H1 (cell line): Measurements from ENCODE around the gene MORC3. TPM values are rescaled to one million over a fixed set of nuclear protein-coding genes. Genes with fewer than 3 reads are reported as not detected.

Experiments
- CTCF ChIA-PET: fragments of 300-600 bp; sonication (Branson Sonifier 250); formaldehyde crosslinking; loops from one replicate; lab custom pipeline; 2021; ENCODE audit not compliant: partially characterized antibody; lab: Charles Lee
- POLR2A ChIA-PET: fragments of 300-600 bp; sonication (Branson Sonifier 250); formaldehyde crosslinking; loops from one replicate; lab custom pipeline; 2021; ENCODE audit warnings: inconsistent platforms; ENCODE audit not compliant: partially characterized antibody; lab: Charles Lee
- DNase-seq, 2 experiments: peaks; one replicate each; pipeline versions ENCODE4 v3.0.0 to v3.0.0-alpha.2; 2010 to 2022; ENCODE audit warnings: low spot score in 2 of 2, low read depth in 1 of 2, mixed read lengths in 1 of 2
- FAIRE-seq: peaks from 2 replicates; lab custom pipeline; 2011; peaks lifted over from hg19 to GRCh38; lab: Jason Lieb, UNC
- H2AFZ ChIP-seq: 2 replicates; pipeline ENCODE4 v1.8.1; 2012; ENCODE audit warnings: low read length, inconsistent platforms
- H2AK5ac ChIP-seq: 2 replicates; pipeline ENCODE4 v1.6.1; 2013; ENCODE audit warnings: low read depth, low read length
- H2BK120ac ChIP-seq: replicated peaks from 2 replicates; pipeline ENCODE3; 2013; ENCODE audit warnings: low read depth, low read length, inconsistent platforms
- H2BK12ac ChIP-seq: 2 replicates; pipeline ENCODE4 v1.6.1; 2013; ENCODE audit warnings: low read depth, low read length
- H2BK15ac ChIP-seq: 2 replicates; pipeline ENCODE4 v1.6.1; 2013; ENCODE audit warnings: low read length
- H2BK20ac ChIP-seq: 2 replicates; pipeline ENCODE4 v1.6.1; 2013; ENCODE audit warnings: low read length
- H2BK5ac ChIP-seq: 2 replicates; pipeline ENCODE4 v1.6.1; 2013; ENCODE audit warnings: low read depth, low read length
- H3K14ac ChIP-seq: 2 replicates; pipeline ENCODE4 v1.6.1; 2013; ENCODE audit warnings: inconsistent platforms; ENCODE audit not compliant: insufficient read length
- H3K18ac ChIP-seq: 2 replicates; pipeline ENCODE4 v1.6.1; 2013; ENCODE audit warnings: low read length; ENCODE audit errors: extremely low read depth
- H3K23ac ChIP-seq: 2 replicates; pipeline ENCODE4 v1.6.1; 2013; ENCODE audit warnings: inconsistent platforms; ENCODE audit not compliant: insufficient read length
- H3K23me2 ChIP-seq: 2 replicates; pipeline ENCODE4 v1.6.1; 2013; ENCODE audit warnings: low read depth, low read length
- H3K27ac ChIP-seq: 2 replicates; pipeline ENCODE4 v1.6.1; 2011; ENCODE audit warnings: low read depth, low read length, inconsistent platforms
- H3K27me3 ChIP-seq, 4 experiments: replicated peaks in 1 of 4; 1 replicate in 1 of 4; 2 replicates in 3 of 4; pipeline versions ENCODE4 v1.6.1 to v1.8.1; 2011 to 2013; ENCODE audit warnings: low read length in 3 of 4, mild to moderate bottlenecking in 3 of 4, inconsistent platforms in 2 of 4, mixed read lengths in 2 of 4, moderate library complexity in 1 of 4; ENCODE audit not compliant: control insufficient read depth in 3 of 4, insufficient read depth in 3 of 4; ENCODE audit errors: extremely low read depth in 1 of 4
- H3K36me3 ChIP-seq, 4 experiments: 2 replicates each; pipeline versions ENCODE4 v1.6.1 to v1.8.1; 2011 to 2013; ENCODE audit warnings: mild to moderate bottlenecking in 4 of 4, low read length in 3 of 4, moderate library complexity in 2 of 4, control low read depth in 1 of 4, inconsistent platforms in 1 of 4; ENCODE audit not compliant: insufficient read depth in 4 of 4, control insufficient read depth in 2 of 4
- H3K4ac ChIP-seq: replicated peaks from 2 replicates; pipeline ENCODE3; 2013; ENCODE audit warnings: low read length, low read depth, mixed read lengths, inconsistent platforms; ENCODE audit not compliant: insufficient read length
- H3K4me1 ChIP-seq, 4 experiments: replicated peaks in 1 of 4; 1 replicate in 1 of 4; 2 replicates in 3 of 4; pipeline versions ENCODE4 v1.6.1 to v1.8.1; 2011 to 2013; ENCODE audit warnings: low read length in 3 of 4, inconsistent platforms in 2 of 4, mixed read lengths in 1 of 4; ENCODE audit not compliant: insufficient read depth in 4 of 4, control insufficient read depth in 3 of 4
- H3K4me2 ChIP-seq, 2 experiments: 2 replicates each; pipeline versions ENCODE4 v1.6.1 to v1.8.1; 2011 to 2013; ENCODE audit warnings: low read depth in 2 of 2, low read length in 2 of 2, control low read depth in 1 of 2, inconsistent platforms in 1 of 2, mild to moderate bottlenecking in 1 of 2; ENCODE audit not compliant: insufficient read depth in 1 of 2
- H3K4me3 ChIP-seq, 4 experiments: fragments of 200-600, 300-600 bp in 1 of 4; sonication (generic), shearing (Covaris generic), sonication (Bioruptor Twin) in 1 of 4; 2 replicates each; pipeline versions ENCODE4 v1.5.1 to v1.8.1; 2011 to 2016; ENCODE audit warnings: low read length in 4 of 4, low read depth in 3 of 4, control low read depth in 2 of 4, inconsistent platforms in 2 of 4, mild to moderate bottlenecking in 2 of 4, mixed read lengths in 1 of 4, moderate library complexity in 1 of 4; ENCODE audit not compliant: insufficient read depth in 2 of 4; ENCODE audit errors: extremely low read depth in 1 of 4
- H3K56ac ChIP-seq: replicated peaks from 2 replicates; pipeline ENCODE3; 2013; ENCODE audit warnings: low read depth, mild to moderate bottlenecking, mixed read lengths, low read length, inconsistent platforms; ENCODE audit not compliant: insufficient read length
- H3K79me1 ChIP-seq: 2 replicates; pipeline ENCODE4 v1.6.1; 2013; ENCODE audit warnings: low read depth, low read length, control low read depth
- H3K79me2 ChIP-seq, 2 experiments: 2 replicates each; pipeline versions ENCODE4 v1.6.1 to v1.8.1; 2012 to 2013; ENCODE audit warnings: low read length in 2 of 2, mild to moderate bottlenecking in 2 of 2, inconsistent platforms in 1 of 2; ENCODE audit not compliant: insufficient read depth in 2 of 2, control insufficient read depth in 1 of 2
- H3K9ac ChIP-seq, 4 experiments: replicated peaks in 1 of 4; 1 replicate in 1 of 4; 2 replicates in 3 of 4; pipeline versions ENCODE4 v1.6.1 to v1.8.1; 2011 to 2013; ENCODE audit warnings: low read depth in 3 of 4, low read length in 3 of 4, control low read depth in 2 of 4, mild to moderate bottlenecking in 2 of 4, moderate library complexity in 2 of 4, inconsistent platforms in 1 of 4; ENCODE audit errors: extremely low read depth in 1 of 4
- H3K9me3 ChIP-seq, 2 experiments: 2 replicates each; pipeline versions ENCODE4 v1.6.1 to v1.8.1; 2012 to 2013; ENCODE audit warnings: mild to moderate bottlenecking in 2 of 2, moderate library complexity in 2 of 2, control low read depth in 1 of 2, inconsistent platforms in 1 of 2, low read depth in 1 of 2, low read length in 1 of 2, mixed read lengths in 1 of 2; ENCODE audit not compliant: insufficient read depth in 2 of 2
- H4K20me1 ChIP-seq, 2 experiments: replicated peaks in 1 of 2; 2 replicates each; pipeline versions ENCODE3 to v1.8.1; 2011 to 2013; ENCODE audit warnings: inconsistent platforms in 2 of 2, low read length in 2 of 2, mild to moderate bottlenecking in 1 of 2; ENCODE audit not compliant: insufficient read depth in 2 of 2, control insufficient read depth in 1 of 2
- H4K5ac ChIP-seq: 2 replicates; pipeline ENCODE4 v1.6.1; 2013; ENCODE audit warnings: low read length, low read depth, mixed read lengths, inconsistent platforms; ENCODE audit not compliant: insufficient read length
- H4K8ac ChIP-seq: 2 replicates; pipeline ENCODE4 v1.8.0; 2013; ENCODE audit warnings: mild to moderate bottlenecking, moderate library complexity, low read length, inconsistent platforms; ENCODE audit not compliant: insufficient read depth; ENCODE audit errors: extremely low read depth
- H4K91ac ChIP-seq: replicated peaks from 2 replicates; pipeline ENCODE3; 2013; ENCODE audit warnings: low read length, mixed read lengths, inconsistent platforms; ENCODE audit not compliant: insufficient read length
- BRCA1 ChIP-seq: IDR thresholded peaks from 2 replicates; pipeline ENCODE4 v1.6.1; 2012; ENCODE audit warnings: low read depth, low read length, improper control_type of control experiment
- CREB1 ChIP-seq: IDR thresholded peaks from 2 replicates; pipeline ENCODE4 v1.6.1; 2012; ENCODE audit warnings: inconsistent platforms
- NANOG ChIP-seq: IDR thresholded peaks from 2 replicates; pipeline ENCODE4 v1.6.1; 2011; ENCODE audit warnings: low read length, low read depth, mild to moderate bottlenecking, inconsistent platforms; ENCODE audit not compliant: insufficient read depth, poor library complexity, severe bottlenecking
- POLR2A ChIP-seq, 2 experiments: IDR thresholded peaks; 1 replicate in 1 of 2; 2 replicates in 1 of 2; pipeline ENCODE4 v1.6.1; 2011; ENCODE audit warnings: low read depth in 2 of 2, low read length in 2 of 2, mild to moderate bottlenecking in 2 of 2; ENCODE audit errors: control extremely low read depth in 1 of 2
- WGBS, 2 experiments: shearing (Covaris generic) in 1 of 2; methylation state at CpG; one replicate each; pipeline versions ENCODE4 v1.1.6 to v1.1.7; 2013 to 2015; ENCODE audit warnings: low lambda C conversion rate in 2 of 2, mixed read lengths in 2 of 2, inconsistent platforms in 1 of 2, low coverage in 1 of 2, missing lambda C conversion rate in 1 of 2; ENCODE audit not compliant: insufficient replicate concordance in 2 of 2, insufficient coverage in 1 of 2, insufficient read length in 1 of 2; ENCODE audit errors: extremely low coverage in 1 of 2, missing lambda C conversion rate in 1 of 2; 5-methylcytosine and 5-hydroxymethylcytosine counted together
- polyA plus RNA-seq, 7 experiments: library from polyadenylated mRNA; depleted of rRNA in 3 of 7; stranded (reverse) in 5 of 7; unstranded in 2 of 7; fragments of >200 nt in 5 of 7; fragments of 200-250 nt in 2 of 7; gene quantifications; 1 replicate in 5 of 7; 2 replicates in 1 of 7; 4 replicates in 1 of 7; pipeline versions ENCODE4 v1.2.1 to v1.2.3, GENCODE V29; 2011 to 2013; ENCODE audit warnings: missing spikeins in 2 of 7, mixed read lengths in 2 of 7
- total RNA-seq: library from RNA; stranded (reverse); fragmentation: NEBNext Ultra II Directional; extraction: Animal tissue kit (Norgen Biotek cat#: 25700); gene quantifications from 2 replicates; pipeline ENCODE4 v1.2.1, GENCODE V29; 2021

The MORC3 gene
- total and polyA plus RNA-seq, 2 of the 8 experiments (the other 6 are each of a cell fraction or from before 2014, with no cell fraction given): 5.0 to 20.4 TPM

- Histone ChIP-seq H3K79me2 (no peaks in the 10 kb centered on the region), H3K9ac (no peak overlapping the region), H3K79me1 (no peaks in the 10 kb centered on the region; the same call in 1 of the 2 replicates), H3K4me3 (no peak overlapping the region), H3K36me3 (peaks cover 0 to 12% (median 8%) of the 10 kb centered on the region in 4 experiments; a peak in 6 of 8 replicates), H2BK20ac (no peak overlapping the region), H4K91ac (no peak overlapping the region), H4K8ac (no peak overlapping the region), H2BK12ac (no peak overlapping the region), H4K5ac (no peak overlapping the region), H2BK5ac (no peak overlapping the region), H3K18ac (no peak overlapping the region), H4K20me1 (no peaks in the 10 kb centered on the region), H3K14ac (no peak overlapping the region), H3K23me2 (no peaks in the 10 kb centered on the region; the same call in 1 of the 2 replicates), H2BK15ac (no peak overlapping the region), H3K4me1 (peaks cover 0 to 6% (median 1%) of the 10 kb centered on the region in 4 experiments; a peak in 2 of 7 replicates), H3K27me3 (no peaks in the 10 kb centered on the region), H3K4ac (no peak overlapping the region), H2AFZ (no peak overlapping the region), H3K56ac (no peak overlapping the region), H2AK5ac (no peak overlapping the region), H3K27ac (no peak overlapping the region), H2BK120ac (no peak overlapping the region), H3K23ac (no peak overlapping the region), H3K4me2 (no peak overlapping the region), H3K9me3 (no peaks in the 10 kb centered on the region)
- DNase-seq (no peak), FAIRE-seq (no peak)
- ChIA-PET CTCF (no interaction called here), POLR2A (interaction anchor here (1.2 kb wide), 1 partner anchor 62 kb away, joined by 4 read pairs; the partner anchor contains the start of gene MORC3)
- WGBS, 2 experiments: 91% methylated on average over 8 of the region's 9 CpGs; no CpG with 5 or more reads in 1 of the 2 experiments
- TF ChIP-seq POLR2A (IDR thresholded peaks at IDR 0.05; ENCODE audit: control extremely low read depth in 1 of 2, low read depth in 2 of 2, low read length in 2 of 2) (no peak), NANOG (no peak), BRCA1 (no peak), CREB1 (no peak)
Observed at GRCh38 chr21:36381841-36382589, 62.0 kb downstream of the MORC3 start.
